ENCODE results near the gene CSTPP1. TPM values are rescaled to one million over a fixed set of nuclear protein-coding genes. Genes with fewer than 3 reads are reported as not detected.

CSTPP1 gene
- total and polyA plus RNA-seq, 2 donors (not counting 1 experiment from before 2014, with no cell fraction given): 15.5 to 34.1 TPM

- no peaks in the 10 kb centered on the region for H4K20me1 ChIP-seq (ENCODE audit: control insufficient read depth, extremely low read depth, insufficient read depth, low read length)
- no peaks in the 10 kb centered on the region for H3K79me2 ChIP-seq (ENCODE audit: control insufficient read depth, insufficient read depth, low read length)
- H3K27me3 ChIP-seq (ENCODE audit: control insufficient read depth, insufficient read depth, low read length): no peaks in the 10 kb centered on the region
- H3K36me3 ChIP-seq (ENCODE audit: control insufficient read depth, insufficient read depth, low read length): no peaks in the 10 kb centered on the region
- peaks cover 6% of the 10 kb centered on the region for H3K4me1 ChIP-seq (ENCODE audit: control insufficient read depth, extremely low read depth, insufficient read depth, low read length)
- no peak for TF ChIP-seq CTCF (conservative IDR thresholded peaks at IDR 0.05 in 1 of 2, IDR thresholded peaks at IDR 0.05 in 1 of 2; ENCODE audit: low read depth in 1 of 2, low read length in 2 of 2)
- TF ChIP-seq EZH2 (IDR thresholded peaks at IDR 0.05; ENCODE audit: low read length, missing control alignments): no peak
- no peaks in the 10 kb centered on the region for H3K9me3 ChIP-seq (ENCODE audit: control insufficient read depth, insufficient read depth, low read depth, low read length)
- H3K27ac ChIP-seq (ENCODE audit: insufficient read depth, low read length): no peak overlapping the region
- peak overlapping the region; percentile 51 for H3K4me2 ChIP-seq (ENCODE audit: extremely low read depth, insufficient read depth, low read length)
- DNase-seq (ENCODE audit: low read depth in 2 of 2): peak in 1 of 2 donors; percentile 64
- H3K4me3 ChIP-seq (replicated peaks in 1 of 4; ENCODE audit: control extremely low read depth in 1 of 4, insufficient read depth in 1 of 4, low read depth in 3 of 4, low read length in 4 of 4): no peak overlapping the region
- peak overlapping the region; percentile 11 for H2AFZ ChIP-seq (ENCODE audit: low read length)
- no peak overlapping the region for H3K9ac ChIP-seq (ENCODE audit: insufficient read depth, low read length)
These were observed 124.2 kb downstream of the CSTPP1 start for GRCh38 chr11:47060807-47061206.

GRCh38 chr11:47061429-47062178 is 125.0 kb downstream of the CSTPP1 start:
- Histone ChIP-seq H4K20me1 (ENCODE audit: control insufficient read depth, extremely low read depth, insufficient read depth, low read length) (no peaks in the 10 kb centered on the region), H3K79me2 (ENCODE audit: control insufficient read depth, insufficient read depth, low read length) (no peaks in the 10 kb centered on the region), H3K27me3 (ENCODE audit: control insufficient read depth, insufficient read depth, low read length) (no peaks in the 10 kb centered on the region), H3K9ac (ENCODE audit: insufficient read depth, low read length) (no peak overlapping the region), H3K4me1 (ENCODE audit: control insufficient read depth, extremely low read depth, insufficient read depth, low read length) (peaks cover 1% of the 10 kb centered on the region), H3K4me3 (replicated peaks in 1 of 4; ENCODE audit: control extremely low read depth in 1 of 4, insufficient read depth in 1 of 4, low read depth in 3 of 4, low read length in 4 of 4) (no peak overlapping the region), H3K4me2 (ENCODE audit: extremely low read depth, insufficient read depth, low read length) (no peak overlapping the region), H2AFZ (ENCODE audit: low read length) (no peak overlapping the region), H3K27ac (ENCODE audit: insufficient read depth, low read length) (no peak overlapping the region), H3K36me3 (ENCODE audit: control insufficient read depth, insufficient read depth, low read length) (no peaks in the 10 kb centered on the region), H3K9me3 (ENCODE audit: control insufficient read depth, insufficient read depth, low read depth, low read length) (no peaks in the 10 kb centered on the region)
- no peak for DNase-seq (ENCODE audit: low read depth in 2 of 2)
- TF ChIP-seq CTCF (conservative IDR thresholded peaks at IDR 0.05 in 1 of 2, IDR thresholded peaks at IDR 0.05 in 1 of 2; ENCODE audit: low read depth in 1 of 2, low read length in 2 of 2) (no peak), EZH2 (IDR thresholded peaks at IDR 0.05; ENCODE audit: low read length, missing control alignments) (no peak)

DNA sequence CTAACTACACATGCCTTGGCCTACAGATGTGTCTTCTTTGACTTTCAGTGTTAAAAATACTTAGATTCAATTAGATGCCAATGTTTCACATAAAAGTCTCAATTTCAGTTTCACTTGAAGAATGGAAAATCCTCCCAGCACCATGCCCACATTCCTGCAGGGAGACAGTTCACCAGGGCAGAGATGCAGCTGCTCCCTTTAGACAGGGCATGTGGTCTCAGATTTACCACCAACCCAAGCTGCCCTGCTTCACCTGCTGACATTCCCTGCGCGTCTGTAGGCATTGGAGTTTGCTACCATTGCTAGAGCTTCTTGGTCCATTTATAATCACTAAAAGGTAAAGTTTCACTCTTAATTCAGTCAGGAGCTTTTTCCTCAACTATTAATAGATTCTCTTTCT is 126.2 kb downstream of the CSTPP1 start:
- no peaks in the 10 kb centered on the region for H3K27me3 ChIP-seq (ENCODE audit: control insufficient read depth, insufficient read depth, low read length)
- no peak overlapping the region for H3K4me3 ChIP-seq (replicated peaks in 1 of 4; ENCODE audit: control extremely low read depth in 1 of 4, insufficient read depth in 1 of 4, low read depth in 3 of 4, low read length in 4 of 4)
- no peaks in the 10 kb centered on the region for H3K79me2 ChIP-seq (ENCODE audit: control insufficient read depth, insufficient read depth, low read length)
- H4K20me1 ChIP-seq (ENCODE audit: control insufficient read depth, extremely low read depth, insufficient read depth, low read length): no peaks in the 10 kb centered on the region
- H3K27ac ChIP-seq (ENCODE audit: insufficient read depth, low read length): no peak overlapping the region
- no peak for TF ChIP-seq CTCF (conservative IDR thresholded peaks at IDR 0.05 in 1 of 2, IDR thresholded peaks at IDR 0.05 in 1 of 2; ENCODE audit: low read depth in 1 of 2, low read length in 2 of 2)
- no peak for TF ChIP-seq EZH2 (IDR thresholded peaks at IDR 0.05; ENCODE audit: low read length, missing control alignments)
- no peaks in the 10 kb centered on the region for H3K36me3 ChIP-seq (ENCODE audit: control insufficient read depth, insufficient read depth, low read length)
- H3K4me1 ChIP-seq (ENCODE audit: control insufficient read depth, extremely low read depth, insufficient read depth, low read length): no peaks in the 10 kb centered on the region
- H3K9ac ChIP-seq (ENCODE audit: insufficient read depth, low read length): no peak overlapping the region
- H3K9me3 ChIP-seq (ENCODE audit: control insufficient read depth, insufficient read depth, low read depth, low read length): no peaks in the 10 kb centered on the region
- H2AFZ ChIP-seq (ENCODE audit: low read length): no peak overlapping the region
- no peak overlapping the region for H3K4me2 ChIP-seq (ENCODE audit: extremely low read depth, insufficient read depth, low read length)
- DNase-seq (ENCODE audit: low read depth in 2 of 2): no peak
